Measurements from ENCODE around the gene LYZL2. TPM values are rescaled to one million over a fixed set of nuclear protein-coding genes. Genes with fewer than 3 reads are reported as not detected.
"Not testable (repeated sequence)": the region's sequence is repeated elsewhere in the genome, so short reads cannot be mapped to it uniquely, and the experiment has no call there.

Gene LYZL2
- total and polyA plus RNA-seq, 9 donors = not detected

DNA sequence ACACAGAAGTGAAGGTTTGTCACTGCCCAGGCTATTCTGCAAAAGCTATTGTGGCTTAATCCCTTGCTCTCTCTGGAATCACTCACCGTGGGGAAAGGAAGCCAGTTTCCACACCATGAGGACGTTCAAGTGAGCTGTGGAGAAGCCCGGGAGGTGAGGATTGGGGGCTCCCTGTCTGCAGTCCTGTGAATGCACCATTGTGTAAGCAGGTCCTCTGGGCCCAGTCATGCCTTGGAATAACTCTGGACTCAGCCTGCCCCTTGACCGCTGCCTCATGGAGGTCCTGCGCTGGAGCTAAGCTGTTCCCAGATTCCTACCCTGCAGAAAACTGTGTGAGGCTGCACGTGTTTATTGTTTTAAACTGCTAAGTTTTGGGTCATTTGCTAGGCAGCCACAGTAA, 33.5 kb downstream of the LYZL2 start:
- WGBS (ENCODE audit: insufficient coverage) = 25% methylated on average over 3 of the region's 6 CpGs
- Histone ChIP-seq H3K36me3 (ENCODE audit: control insufficient read depth, insufficient read depth, low read length) (no peaks in the 10 kb centered on the region), H3K9me3 (replicated peaks; ENCODE audit: control insufficient read depth, low read depth, low read length) (no peaks in the 10 kb centered on the region), H3K4me1 (ENCODE audit: control insufficient read depth, insufficient read depth, low read length) (no peaks in the 10 kb centered on the region), H3K27ac (ENCODE audit: low read length) (no peak overlapping the region), H3K27me3 (ENCODE audit: control insufficient read depth, insufficient read depth, low read length) (no peaks in the 10 kb centered on the region), H3K4me3 (ENCODE audit: low read length) (no peak overlapping the region)
- peak; percentile 49 for DNase-seq

GRCh38 chr10:30594077-30594476, 35.5 kb downstream of the LYZL2 start:
- no peaks in the 10 kb centered on the region for H3K27me3 ChIP-seq (ENCODE audit: control insufficient read depth, insufficient read depth, low read length)
- 75% methylated on average over 2 of the region's 4 CpGs for WGBS (ENCODE audit: insufficient coverage)
- H3K4me1 ChIP-seq (ENCODE audit: control insufficient read depth, insufficient read depth, low read length) = no peaks in the 10 kb centered on the region
- no peaks in the 10 kb centered on the region for H3K9me3 ChIP-seq (replicated peaks; ENCODE audit: control insufficient read depth, low read depth, low read length)
- no peak overlapping the region for H3K27ac ChIP-seq (ENCODE audit: low read length)
- DNase-seq = no peak
- no peaks in the 10 kb centered on the region for H3K36me3 ChIP-seq (ENCODE audit: control insufficient read depth, insufficient read depth, low read length)
- no peak overlapping the region for H3K4me3 ChIP-seq (ENCODE audit: low read length)

DNA sequence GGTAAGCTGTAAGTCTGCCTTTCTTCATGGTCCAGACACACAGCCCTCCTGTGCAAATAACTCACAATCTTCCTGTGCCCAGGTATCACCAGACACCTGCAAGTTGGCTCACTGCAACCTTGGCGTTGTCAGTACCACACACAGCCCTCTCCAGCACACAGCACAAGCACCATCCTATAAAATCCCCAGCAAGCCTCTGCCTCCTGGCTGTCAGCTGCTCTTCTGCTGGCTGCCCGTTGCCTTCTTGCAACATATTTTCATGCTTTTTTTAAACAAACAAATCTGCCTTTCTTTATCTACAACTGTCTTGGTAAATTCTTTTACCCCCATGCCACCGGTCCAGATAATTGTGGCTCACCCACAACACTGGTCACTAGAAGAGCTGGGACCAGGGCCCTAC, 36.8 kb downstream of the LYZL2 start:
- not testable (repeated sequence) for H3K27me3 ChIP-seq (ENCODE audit: control insufficient read depth, insufficient read depth, low read length); H3K4me3 ChIP-seq (ENCODE audit: low read length); H3K4me1 ChIP-seq (ENCODE audit: control insufficient read depth, insufficient read depth, low read length); H3K36me3 ChIP-seq (ENCODE audit: control insufficient read depth, insufficient read depth, low read length); DNase-seq; H3K27ac ChIP-seq (ENCODE audit: low read length); H3K9me3 ChIP-seq (replicated peaks; ENCODE audit: control insufficient read depth, low read depth, low read length)
- WGBS (ENCODE audit: insufficient coverage) = 58% methylated on average over 3 of the region's 3 CpGs

- Histone ChIP-seq H3K36me3 (ENCODE audit: control insufficient read depth, insufficient read depth, low read length) (no peaks in the 10 kb centered on the region), H3K27ac (ENCODE audit: low read length) (no peak overlapping the region), H3K4me3 (ENCODE audit: low read length) (no peak overlapping the region), H3K4me1 (ENCODE audit: control insufficient read depth, insufficient read depth, low read length) (peaks cover 3% of the 10 kb centered on the region), H3K27me3 (ENCODE audit: control insufficient read depth, insufficient read depth, low read length) (no peaks in the 10 kb centered on the region), H3K9me3 (replicated peaks; ENCODE audit: control insufficient read depth, low read depth, low read length) (no peaks in the 10 kb centered on the region)
- 0% methylated on average over 3 of the region's 5 CpGs for WGBS (ENCODE audit: insufficient coverage)
- peak; percentile 68 for DNase-seq
These were observed 38.3 kb downstream of the LYZL2 start for GRCh38 chr10:30591249-30591670.

DNA sequence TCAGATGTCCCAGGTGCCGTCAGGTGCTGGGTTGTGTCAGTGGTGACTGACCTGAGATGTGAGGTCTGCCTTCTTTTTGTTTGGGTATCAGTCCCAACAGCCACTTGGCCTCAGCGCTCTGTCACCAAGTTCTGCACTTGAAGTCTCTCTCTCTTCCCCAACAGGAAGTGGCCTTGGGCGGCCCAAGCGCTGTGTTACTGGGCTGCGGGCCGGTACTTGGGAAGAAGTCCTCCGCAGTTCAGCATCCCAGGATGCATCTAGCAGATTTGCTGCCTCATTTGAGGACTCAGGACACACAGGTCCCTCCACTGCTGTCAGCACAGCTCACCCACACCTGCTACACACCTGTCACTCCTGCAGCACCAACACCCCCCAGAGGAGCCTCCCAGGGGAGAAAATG, 40.1 kb downstream of the LYZL2 start:
- no peak for DNase-seq
- WGBS (ENCODE audit: insufficient coverage) = 64% methylated on average over 7 of the region's 7 CpGs
- H3K4me3 ChIP-seq (ENCODE audit: low read length) = no peak overlapping the region
- H3K36me3 ChIP-seq (ENCODE audit: control insufficient read depth, insufficient read depth, low read length) = no peaks in the 10 kb centered on the region
- no peak overlapping the region for H3K27ac ChIP-seq (ENCODE audit: low read length)
- H3K9me3 ChIP-seq (replicated peaks; ENCODE audit: control insufficient read depth, low read depth, low read length) = no peaks in the 10 kb centered on the region
- peaks cover 3% of the 10 kb centered on the region for H3K4me1 ChIP-seq (ENCODE audit: control insufficient read depth, insufficient read depth, low read length)
- no peaks in the 10 kb centered on the region for H3K27me3 ChIP-seq (ENCODE audit: control insufficient read depth, insufficient read depth, low read length)

GRCh38 chr10:30587522-30588031, 42.0 kb downstream of the LYZL2 start:
- H3K4me1 ChIP-seq (ENCODE audit: control insufficient read depth, insufficient read depth, low read length) = peaks cover 15% of the 10 kb centered on the region
- peak; percentile 59 for DNase-seq
- H3K9me3 ChIP-seq (replicated peaks; ENCODE audit: control insufficient read depth, low read depth, low read length) = no peaks in the 10 kb centered on the region
- H3K36me3 ChIP-seq (ENCODE audit: control insufficient read depth, insufficient read depth, low read length) = no peaks in the 10 kb centered on the region
- H3K27me3 ChIP-seq (ENCODE audit: control insufficient read depth, insufficient read depth, low read length) = no peaks in the 10 kb centered on the region
- 29% methylated on average over 2 of the region's 8 CpGs for whole genome bisulfite sequencing (ENCODE audit: insufficient coverage)
- no peak overlapping the region for H3K27ac ChIP-seq (ENCODE audit: low read length)
- H3K4me3 ChIP-seq (ENCODE audit: low read length) = no peak overlapping the region

GRCh38 chr10:30586828-30587227, 42.7 kb downstream of the LYZL2 start:
- Histone ChIP-seq H3K27ac (ENCODE audit: low read length) (no peak overlapping the region), H3K27me3 (ENCODE audit: control insufficient read depth, insufficient read depth, low read length) (no peaks in the 10 kb centered on the region), H3K4me1 (ENCODE audit: control insufficient read depth, insufficient read depth, low read length) (peaks cover 15% of the 10 kb centered on the region), H3K9me3 (replicated peaks; ENCODE audit: control insufficient read depth, low read depth, low read length) (no peaks in the 10 kb centered on the region), H3K4me3 (ENCODE audit: low read length) (no peak overlapping the region), H3K36me3 (ENCODE audit: control insufficient read depth, insufficient read depth, low read length) (no peaks in the 10 kb centered on the region)
- DNase-seq = no peak
- WGBS (ENCODE audit: insufficient coverage) = 100% methylated on average over 1 of the region's 2 CpGs

DNA sequence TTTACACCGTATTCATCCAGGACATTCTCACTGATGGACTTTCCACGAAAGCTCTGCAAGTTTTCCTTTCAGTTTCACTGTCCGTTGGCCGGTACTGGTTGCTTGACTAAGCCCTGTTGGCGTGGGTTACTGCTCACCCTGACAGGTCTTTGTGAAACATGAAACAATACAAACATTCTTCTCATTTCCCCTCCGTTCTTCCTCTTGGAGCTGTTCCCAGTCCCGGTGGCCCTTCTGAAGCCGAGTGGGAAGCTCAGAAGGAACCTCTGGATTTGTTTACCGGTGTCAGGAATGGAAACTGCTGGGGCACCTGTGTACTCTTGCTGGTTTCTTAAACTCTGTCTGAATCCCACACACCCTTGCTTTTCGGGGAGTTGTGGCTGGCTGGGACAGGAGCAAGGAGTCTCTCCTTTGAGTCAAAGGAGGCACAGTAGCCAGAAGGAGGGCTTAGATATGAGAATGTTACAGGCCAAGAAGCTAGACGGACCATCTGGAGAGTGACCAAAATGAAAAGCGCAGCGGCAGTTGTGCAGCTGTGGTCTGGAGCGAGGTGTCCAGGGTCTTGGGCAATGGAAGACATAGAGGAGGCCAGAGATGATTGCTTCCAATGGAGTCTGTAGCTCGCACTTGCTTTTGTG, 45.7 kb downstream of the LYZL2 start:
- H3K9me3 ChIP-seq (replicated peaks; ENCODE audit: control insufficient read depth, low read depth, low read length) = no peaks in the 10 kb centered on the region
- no peaks in the 10 kb centered on the region for H3K36me3 ChIP-seq (ENCODE audit: control insufficient read depth, insufficient read depth, low read length)
- H3K27me3 ChIP-seq (ENCODE audit: control insufficient read depth, insufficient read depth, low read length) = no peaks in the 10 kb centered on the region
- peak; percentile 94 for DNase-seq
- H3K4me3 ChIP-seq (ENCODE audit: low read length) = peak overlapping the region; percentile 30
- WGBS (ENCODE audit: insufficient coverage) = 19% methylated on average over 12 of the region's 15 CpGs
- H3K27ac ChIP-seq (ENCODE audit: low read length) = peak overlapping the region; percentile 91
- H3K4me1 ChIP-seq (ENCODE audit: control insufficient read depth, insufficient read depth, low read length) = peaks cover 15% of the 10 kb centered on the region

DNA sequence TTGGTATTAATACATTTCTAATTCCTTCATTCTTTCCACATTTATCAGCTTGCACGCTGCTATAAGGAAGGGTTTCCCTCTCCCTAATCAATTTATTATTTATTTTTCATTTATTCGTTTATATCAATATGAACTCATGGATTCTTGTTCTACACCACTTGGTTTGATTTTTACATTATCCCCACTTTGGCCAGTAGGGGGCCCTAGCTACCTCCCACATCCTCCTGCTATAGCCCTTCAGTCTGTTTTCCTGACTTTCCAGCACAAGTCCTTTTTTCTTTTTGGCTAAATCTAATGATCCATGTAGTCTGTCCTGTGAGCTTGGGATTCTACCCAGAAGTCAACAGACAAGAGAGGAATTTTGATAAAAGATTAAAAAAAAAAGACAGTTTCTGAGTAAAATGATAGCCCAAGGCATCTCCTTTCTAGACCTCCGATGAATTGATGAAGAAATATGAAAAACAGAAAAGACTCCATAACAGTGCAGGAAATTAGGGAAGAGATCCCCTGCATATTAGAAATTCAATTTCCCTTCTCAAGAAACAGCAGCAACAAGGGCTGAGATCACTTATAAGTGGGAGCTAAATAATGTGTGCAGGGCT, 47.7 kb downstream of the LYZL2 start:
- Histone ChIP-seq H3K36me3 (ENCODE audit: control insufficient read depth, insufficient read depth, low read length) (no peaks in the 10 kb centered on the region), H3K27ac (ENCODE audit: low read length) (no peak overlapping the region), H3K4me3 (ENCODE audit: low read length) (no peak overlapping the region), H3K9me3 (replicated peaks; ENCODE audit: control insufficient read depth, low read depth, low read length) (no peaks in the 10 kb centered on the region), H3K4me1 (ENCODE audit: control insufficient read depth, insufficient read depth, low read length) (peaks cover 13% of the 10 kb centered on the region), H3K27me3 (ENCODE audit: control insufficient read depth, insufficient read depth, low read length) (no peaks in the 10 kb centered on the region)
- DNase-seq = peak; percentile 51
- no CpG with 5 or more reads among the region's 3 CpGs for WGBS (ENCODE audit: insufficient coverage)

DNA sequence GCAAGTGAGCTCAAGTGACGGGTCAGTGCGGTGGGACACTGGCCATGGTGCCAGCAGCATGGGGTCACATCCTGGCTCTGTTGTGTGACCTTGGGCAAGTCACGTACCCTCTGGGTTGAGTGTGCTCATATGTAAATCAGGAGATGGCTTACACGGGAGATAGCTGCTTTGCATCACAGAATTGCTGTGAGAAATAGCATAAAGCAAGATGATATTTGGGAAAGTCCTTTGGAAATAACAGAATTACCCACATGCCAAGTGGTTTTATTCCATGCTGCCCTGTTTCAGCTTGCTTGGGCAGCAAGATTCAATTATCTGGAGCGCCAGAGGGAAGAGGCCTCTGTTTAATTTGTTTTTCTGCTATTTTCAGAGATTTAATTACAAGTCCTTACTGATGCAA, 48.9 kb downstream of the LYZL2 start:
- no peaks in the 10 kb centered on the region for H3K27me3 ChIP-seq (ENCODE audit: control insufficient read depth, insufficient read depth, low read length)
- no peaks in the 10 kb centered on the region for H3K36me3 ChIP-seq (ENCODE audit: control insufficient read depth, insufficient read depth, low read length)
- 94% methylated on average over 2 of the region's 5 CpGs for WGBS (ENCODE audit: insufficient coverage)
- no peaks in the 10 kb centered on the region for H3K9me3 ChIP-seq (replicated peaks; ENCODE audit: control insufficient read depth, low read depth, low read length)
- H3K4me3 ChIP-seq (ENCODE audit: low read length) = no peak overlapping the region
- H3K4me1 ChIP-seq (ENCODE audit: control insufficient read depth, insufficient read depth, low read length) = peaks cover 13% of the 10 kb centered on the region
- no peak for DNase-seq
- no peak overlapping the region for H3K27ac ChIP-seq (ENCODE audit: low read length)

All from muscle of leg (tissue), 11 donors.